ENCODE data around the gene LCE2D. TPM values are rescaled to one million over a fixed set of nuclear protein-coding genes. Genes with fewer than 3 reads are reported as not detected.
A peak's percentile ranks its signal among the peaks of the same experiment; 100 is the strongest.

Gene LCE2D
- total RNA-seq, 6 donors from 2014 or later, result not detected

GRCh38 chr1:152623203-152623844 lies 39.9 kb upstream of the LCE2D start:
- Histone ChIP-seq H3K27me3 (no peaks in the 10 kb centered on the region), H3K9me3 (peaks cover 0 to 17% (median 13%) of the 10 kb centered on the region in 4 donors), H3K27ac (no peak overlapping the region), H3K36me3 (no peaks in the 10 kb centered on the region), H3K4me1 (peaks cover 0 to 6% (median 0%) of the 10 kb centered on the region in 4 donors), H3K4me3 (no peak overlapping the region)
- ATAC-seq (ENCODE audit: low FRiP score in 2 of 2) (peak; percentile 13 to 29), DNase-seq (peak in 1 of 2 donors; percentile 62)
- 18 to 38% methylated on average over 15 to 29 of the region's 29 CpGs for WGBS, 2 donors
- no peak for TF ChIP-seq EP300 (IDR thresholded peaks at IDR 0.05)
- no peak for TF ChIP-seq POLR2AphosphoS5 (IDR thresholded peaks at IDR 0.05)
- TF ChIP-seq POLR2A (IDR thresholded peaks at IDR 0.05), result no peak
- TF ChIP-seq CTCF (IDR thresholded peaks at IDR 0.05), result no peak

GRCh38 chr1:152626744-152627143 lies 36.4 kb upstream of the LCE2D start:
- no peak for TF ChIP-seq EP300 (IDR thresholded peaks at IDR 0.05)
- Histone ChIP-seq H3K4me3 (no peak overlapping the region), H3K27ac (no peak overlapping the region), H3K36me3 (no peaks in the 10 kb centered on the region), H3K4me1 (peaks cover 0 to 6% (median 0%) of the 10 kb centered on the region in 4 donors), H3K27me3 (no peaks in the 10 kb centered on the region), H3K9me3 (no peaks in the 10 kb centered on the region)
- ATAC-seq (ENCODE audit: low FRiP score in 2 of 2), result no peak
- WGBS, 2 donors, result 65 to 82% methylated on average over 1 of the region's 1 CpG
- no peak for DNase-seq

GRCh38 chr1:152630596-152630995 lies 32.6 kb upstream of the LCE2D start:
- Histone ChIP-seq H3K27me3 (no peaks in the 10 kb centered on the region), H3K4me3 (no peak overlapping the region), H3K27ac (no peak overlapping the region), H3K36me3 (no peaks in the 10 kb centered on the region), H3K9me3 (no peaks in the 10 kb centered on the region), H3K4me1 (no peaks in the 10 kb centered on the region)
- 94 to 95% methylated on average over 3 of the region's 3 CpGs for WGBS, 2 donors
- TF ChIP-seq CTCF (IDR thresholded peaks at IDR 0.05) (no peak), POLR2A (IDR thresholded peaks at IDR 0.05) (no peak), EP300 (IDR thresholded peaks at IDR 0.05) (no peak), POLR2AphosphoS5 (IDR thresholded peaks at IDR 0.05) (no peak)
- no peak for ATAC-seq (ENCODE audit: low FRiP score in 2 of 2)
- no peak for DNase-seq

- no peaks in the 10 kb centered on the region for H3K36me3 ChIP-seq
- no peak overlapping the region for H3K27ac ChIP-seq
- ATAC-seq (ENCODE audit: low FRiP score in 2 of 2) (no peak), DNase-seq (no peak)
- H3K9me3 ChIP-seq, result peaks cover 0 to 5% (median 2%) of the 10 kb centered on the region in 4 donors
- H3K4me1 ChIP-seq, result no peaks in the 10 kb centered on the region
- WGBS, 2 donors, result 65 to 92% methylated on average over 1 of the region's 1 CpG
- no peak for TF ChIP-seq EP300 (IDR thresholded peaks at IDR 0.05)
- no peak for TF ChIP-seq POLR2AphosphoS5 (IDR thresholded peaks at IDR 0.05)
- no peak for TF ChIP-seq CTCF (IDR thresholded peaks at IDR 0.05)
- no peak for TF ChIP-seq POLR2A (IDR thresholded peaks at IDR 0.05)
- H3K4me3 ChIP-seq, result no peak overlapping the region
- H3K27me3 ChIP-seq, result no peaks in the 10 kb centered on the region
Observed at GRCh38 chr1:152640351-152640750, 22.8 kb upstream of the LCE2D start.

- 56 to 60% methylated on average over 3 of the region's 3 CpGs for WGBS, 2 donors
Observed at GRCh38 chr1:152643945-152644344, 19.2 kb upstream of the LCE2D start.

More at GRCh38 chr1:152643945-152644344, 19.2 kb upstream of the LCE2D start:
- H3K4me1 ChIP-seq, result no peaks in the 10 kb centered on the region
- H3K36me3 ChIP-seq, result no peaks in the 10 kb centered on the region
- H3K4me3 ChIP-seq, result no peak overlapping the region
- no peaks in the 10 kb centered on the region for H3K27me3 ChIP-seq
- no peak overlapping the region for H3K27ac ChIP-seq
- DNase-seq (no peak), ATAC-seq (ENCODE audit: low FRiP score in 2 of 2) (no peak)
- no peak for TF ChIP-seq POLR2A (IDR thresholded peaks at IDR 0.05)
- TF ChIP-seq POLR2AphosphoS5 (IDR thresholded peaks at IDR 0.05), result no peak
- TF ChIP-seq EP300 (IDR thresholded peaks at IDR 0.05), result no peak
- no peak for TF ChIP-seq CTCF (IDR thresholded peaks at IDR 0.05)
- peaks cover 0 to 3% (median 0%) of the 10 kb centered on the region in 4 donors for H3K9me3 ChIP-seq

Data from upper lobe of left lung (tissue), 6 donors.